Loucy (cell line): Measurements from ENCODE around the gene GPR78.

Experiments used
- H2AFZ ChIP-seq: fragments of 200-600 bp; sonication (generic); 2 replicates; pipeline ENCODE4 v1.6.0; 2016; ENCODE audit warnings: antibody characterized with exemption, mild to moderate bottlenecking, low read length, moderate library complexity
- H3F3A ChIP-seq: fragments of 200-600 bp; 2 replicates; pipeline ENCODE4 v1.6.0; 2016; ENCODE audit warnings: antibody characterized with exemption, low read depth, mild to moderate bottlenecking
- H3K27me3 ChIP-seq: fragments of 200-600 bp; sonication (generic); 2 replicates; pipeline ENCODE4 v1.6.1; 2014; ENCODE audit warnings: low read length, mild to moderate bottlenecking; ENCODE audit not compliant: insufficient read depth, poor library complexity, severe bottlenecking
- H3K36me3 ChIP-seq: fragments of 200-600 bp; sonication (generic); 2 replicates; pipeline ENCODE4 v1.6.1; 2016; ENCODE audit warnings: low read length; ENCODE audit not compliant: insufficient read depth
- H3K4me1 ChIP-seq: fragments of 200-600 bp; sonication (generic); 2 replicates; pipeline ENCODE4 v1.5.1; 2014; ENCODE audit warnings: low read length, mild to moderate bottlenecking; ENCODE audit not compliant: insufficient read depth, poor library complexity, severe bottlenecking
- H3K4me2 ChIP-seq: fragments of 200-600 bp; sonication (generic); 2 replicates; pipeline ENCODE4 v1.6.0; 2014; ENCODE audit warnings: antibody characterized with exemption, low read length, low read depth, mild to moderate bottlenecking; ENCODE audit not compliant: poor library complexity, severe bottlenecking
- H3K4me3 ChIP-seq: fragments of 200-600 bp; sonication (generic); 2 replicates; pipeline ENCODE4 v1.5.1; 2014; ENCODE audit warnings: low read length, mild to moderate bottlenecking, mixed read lengths; ENCODE audit not compliant: poor library complexity, severe bottlenecking
- H3K79me2 ChIP-seq: fragments of 200-600 bp; sonication (generic); 2 replicates; pipeline ENCODE4 v1.6.1; 2014; ENCODE audit warnings: low read length; ENCODE audit not compliant: insufficient read depth
- H3K9ac ChIP-seq: fragments of 200-600 bp; sonication (generic); 2 replicates; pipeline ENCODE4 v1.6.0; 2014; ENCODE audit warnings: mild to moderate bottlenecking, low read depth, low read length, moderate library complexity; ENCODE audit not compliant: poor library complexity, severe bottlenecking
- H3K9me2 ChIP-seq: fragments of 200-600 bp; sonication (generic); replicated peaks from 2 replicates; pipeline ENCODE4 v1.6.1; 2016; ENCODE audit warnings: low read depth, low read length, mixed read lengths
- H3K9me3 ChIP-seq: fragments of 200-600 bp; sonication (generic); 2 replicates; pipeline ENCODE4 v1.6.1; 2014; ENCODE audit warnings: mild to moderate bottlenecking, antibody characterized with exemption, low read length, low read depth; ENCODE audit not compliant: insufficient read depth
- H4K20me1 ChIP-seq: fragments of 200-600 bp; sonication (generic); 2 replicates; pipeline ENCODE4 v1.6.0; 2014; ENCODE audit warnings: antibody characterized with exemption, low read length, mild to moderate bottlenecking; ENCODE audit not compliant: insufficient read depth, poor library complexity, severe bottlenecking
- EZH2phosphoT487 ChIP-seq: fragments of 200-600 bp; IDR thresholded peaks from 2 replicates; pipeline ENCODE4 v1.6.1; 2018; ENCODE audit warnings: antibody characterized with exemption, mild to moderate bottlenecking, moderate library complexity, borderline replicate concordance
- TF ChIP-seq, protein P1 (sequence below): fragments of 200-600 bp; sonication (generic); conservative IDR thresholded peaks from 2 replicates; pipeline ENCODE4 v1.5.1; 2014; ENCODE audit warnings: mild to moderate bottlenecking, antibody characterized with exemption, low read length

The GPR78 gene

DNA sequence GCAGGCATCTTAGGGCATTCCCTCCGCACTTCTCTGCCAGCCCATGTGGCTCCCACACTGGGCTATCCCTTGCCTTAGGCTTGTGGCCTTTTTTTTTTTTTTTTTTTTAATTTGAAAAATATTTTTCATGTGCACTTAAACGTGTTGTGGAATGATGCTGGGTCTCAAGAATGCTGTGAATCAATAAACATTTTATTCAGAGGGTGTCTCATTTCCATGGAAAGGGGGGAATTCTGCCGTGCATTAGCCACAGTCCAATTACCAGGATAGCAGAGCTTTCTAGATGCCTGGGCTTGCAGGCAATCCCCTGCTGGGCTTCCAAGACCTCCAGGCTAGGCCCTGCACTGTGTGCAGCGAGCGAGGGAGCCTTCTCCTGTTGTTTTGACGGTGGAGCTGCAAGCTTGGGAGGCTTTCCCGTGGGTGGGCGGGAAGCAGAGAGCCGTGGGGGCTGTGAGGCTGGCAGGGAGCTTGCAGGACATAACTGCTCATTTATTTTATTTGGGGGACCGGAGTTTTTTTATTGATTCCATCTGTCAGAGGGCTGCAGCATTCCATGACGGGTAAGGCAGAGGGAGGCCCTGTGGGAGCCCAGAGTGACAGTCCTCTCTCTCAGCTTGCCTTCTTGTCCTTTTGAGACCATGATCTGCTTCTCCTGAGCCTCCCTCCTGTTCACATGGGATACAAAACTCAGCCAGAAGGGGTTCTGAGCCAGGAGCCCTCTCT, 9.8 kb downstream of the GPR78 start:
- H3K27me3 ChIP-seq = no peaks in the 10 kb centered on the region
- peaks cover 7% of the 10 kb centered on the region; the same call in 1 of the 2 replicates for H3K9me3 ChIP-seq
- no peaks in the 10 kb centered on the region for H3F3A ChIP-seq
- H3K36me3 ChIP-seq = no peaks in the 10 kb centered on the region
- no peaks in the 10 kb centered on the region for H3K9me2 ChIP-seq
- H3K9ac ChIP-seq = no peak overlapping the region
- no peaks in the 10 kb centered on the region for H3K4me1 ChIP-seq
- no peaks in the 10 kb centered on the region for H4K20me1 ChIP-seq
- H3K4me2 ChIP-seq = no peak overlapping the region
- no peaks in the 10 kb centered on the region for H3K79me2 ChIP-seq
- no peak overlapping the region for H2AFZ ChIP-seq
- TF ChIP-seq, protein P1, sequence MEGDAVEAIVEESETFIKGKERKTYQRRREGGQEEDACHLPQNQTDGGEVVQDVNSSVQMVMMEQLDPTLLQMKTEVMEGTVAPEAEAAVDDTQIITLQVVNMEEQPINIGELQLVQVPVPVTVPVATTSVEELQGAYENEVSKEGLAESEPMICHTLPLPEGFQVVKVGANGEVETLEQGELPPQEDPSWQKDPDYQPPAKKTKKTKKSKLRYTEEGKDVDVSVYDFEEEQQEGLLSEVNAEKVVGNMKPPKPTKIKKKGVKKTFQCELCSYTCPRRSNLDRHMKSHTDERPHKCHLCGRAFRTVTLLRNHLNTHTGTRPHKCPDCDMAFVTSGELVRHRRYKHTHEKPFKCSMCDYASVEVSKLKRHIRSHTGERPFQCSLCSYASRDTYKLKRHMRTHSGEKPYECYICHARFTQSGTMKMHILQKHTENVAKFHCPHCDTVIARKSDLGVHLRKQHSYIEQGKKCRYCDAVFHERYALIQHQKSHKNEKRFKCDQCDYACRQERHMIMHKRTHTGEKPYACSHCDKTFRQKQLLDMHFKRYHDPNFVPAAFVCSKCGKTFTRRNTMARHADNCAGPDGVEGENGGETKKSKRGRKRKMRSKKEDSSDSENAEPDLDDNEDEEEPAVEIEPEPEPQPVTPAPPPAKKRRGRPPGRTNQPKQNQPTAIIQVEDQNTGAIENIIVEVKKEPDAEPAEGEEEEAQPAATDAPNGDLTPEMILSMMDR = no peak
- no peak for TF ChIP-seq EZH2phosphoT487
- no peak overlapping the region for H3K4me3 ChIP-seq

DNA sequence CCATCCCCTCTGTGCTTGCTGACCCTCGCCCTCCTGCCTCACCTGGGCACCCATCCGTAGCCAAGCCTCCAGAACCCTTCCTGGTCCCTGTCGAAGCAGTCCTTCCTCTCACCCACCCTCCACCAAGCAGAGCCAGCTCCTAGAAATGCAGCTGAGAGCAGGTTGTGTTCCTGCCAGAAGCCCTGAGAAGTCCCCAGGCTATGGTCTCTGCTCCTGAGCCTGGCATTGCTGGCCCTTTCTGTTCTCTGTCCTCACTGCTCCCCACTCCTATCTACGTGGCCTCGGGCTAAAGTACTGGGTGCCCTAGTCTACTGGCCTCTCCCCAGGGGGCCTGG, 10.3 kb downstream of the GPR78 start:
- H3K9me3 ChIP-seq = peaks cover 7% of the 10 kb centered on the region; the same call in 1 of the 2 replicates
- no peaks in the 10 kb centered on the region for H3F3A ChIP-seq
- H3K4me1 ChIP-seq = no peaks in the 10 kb centered on the region
- no peak overlapping the region for H3K9ac ChIP-seq
- no peaks in the 10 kb centered on the region for H3K27me3 ChIP-seq
- H2AFZ ChIP-seq = no peak overlapping the region
- H3K79me2 ChIP-seq = no peaks in the 10 kb centered on the region
- TF ChIP-seq, protein P1 = no peak
- TF ChIP-seq EZH2phosphoT487 = no peak
- no peaks in the 10 kb centered on the region for H3K9me2 ChIP-seq
- H3K4me3 ChIP-seq = no peak overlapping the region
- no peaks in the 10 kb centered on the region for H4K20me1 ChIP-seq
- no peaks in the 10 kb centered on the region for H3K36me3 ChIP-seq
- no peak overlapping the region for H3K4me2 ChIP-seq

DNA sequence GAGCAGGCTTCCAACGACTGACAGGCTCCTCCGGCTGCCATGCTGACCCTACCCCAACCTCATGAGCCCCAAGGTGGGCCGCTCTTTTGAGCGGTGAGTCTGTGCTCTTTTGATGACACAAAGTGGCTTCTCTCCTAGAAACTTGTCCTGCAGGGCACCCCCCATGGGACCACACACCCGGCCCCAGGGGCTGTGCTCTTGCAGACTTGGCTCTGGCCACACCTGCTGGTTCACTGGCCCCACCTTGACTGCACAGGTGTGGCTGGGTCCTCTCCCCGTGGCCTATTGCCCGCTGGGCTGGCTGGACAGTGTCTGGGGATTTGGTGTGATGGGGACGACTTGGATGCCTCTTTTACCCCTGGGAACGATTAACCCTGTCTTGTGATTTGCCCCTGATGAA, 10.9 kb downstream of the GPR78 start:
- no peaks in the 10 kb centered on the region for H3F3A ChIP-seq
- no peaks in the 10 kb centered on the region for H3K4me1 ChIP-seq
- H2AFZ ChIP-seq = no peak overlapping the region
- H3K9me3 ChIP-seq = peaks cover 7% of the 10 kb centered on the region; the same call in 1 of the 2 replicates
- H3K4me3 ChIP-seq = no peak overlapping the region
- no peaks in the 10 kb centered on the region for H3K9me2 ChIP-seq
- H4K20me1 ChIP-seq = no peaks in the 10 kb centered on the region
- H3K36me3 ChIP-seq = no peaks in the 10 kb centered on the region
- no peak overlapping the region for H3K9ac ChIP-seq
- no peak overlapping the region for H3K4me2 ChIP-seq
- no peaks in the 10 kb centered on the region for H3K79me2 ChIP-seq
- no peaks in the 10 kb centered on the region for H3K27me3 ChIP-seq
- no peak for TF ChIP-seq EZH2phosphoT487
- TF ChIP-seq, protein P1 = no peak
